Measurements from ENCODE around the gene SETDB1. TPM values are rescaled to one million over a fixed set of nuclear protein-coding genes. Genes with fewer than 3 reads are reported as not detected.

The SETDB1 gene
- polyA plus RNA-seq, 1 of the 3 experiments (the other 2 are of a cell fraction) = 29.9 TPM

- Histone ChIP-seq H2AFZ (ENCODE audit: low read depth) (no peak overlapping the region), H3K9ac (no peak overlapping the region), H4K20me1 (ENCODE audit: insufficient read depth) (no peaks in the 10 kb centered on the region), H3K4me1 (ENCODE audit: control insufficient read depth in 1 of 2, insufficient read depth in 2 of 2, low read depth in 1 of 2, low read length in 1 of 2) (no peaks in the 10 kb centered on the region), H3K36me3 (replicated peaks in 1 of 2; ENCODE audit: control insufficient read depth in 1 of 2, insufficient read depth in 2 of 2, low read length in 1 of 2) (no peaks in the 10 kb centered on the region), H3F3A (replicated peaks; ENCODE audit: insufficient read depth) (no peaks in the 10 kb centered on the region), H3K9me2 (no peaks in the 10 kb centered on the region), H3K27ac (ENCODE audit: low read depth in 2 of 2, low read length in 1 of 2) (no peak overlapping the region), H3K27me3 (ENCODE audit: insufficient read depth) (no peaks in the 10 kb centered on the region), H3K4me3 (ENCODE audit: low read depth in 2 of 2, low read length in 1 of 2) (no peak overlapping the region), H3K9me3 (no peaks in the 10 kb centered on the region), H3K4me2 (no peak overlapping the region), H3K79me2 (ENCODE audit: insufficient read depth) (no peaks in the 10 kb centered on the region)
- no peak for TF ChIP-seq TCF12 (IDR thresholded peaks at IDR 0.05)
- TF ChIP-seq, protein P1, sequence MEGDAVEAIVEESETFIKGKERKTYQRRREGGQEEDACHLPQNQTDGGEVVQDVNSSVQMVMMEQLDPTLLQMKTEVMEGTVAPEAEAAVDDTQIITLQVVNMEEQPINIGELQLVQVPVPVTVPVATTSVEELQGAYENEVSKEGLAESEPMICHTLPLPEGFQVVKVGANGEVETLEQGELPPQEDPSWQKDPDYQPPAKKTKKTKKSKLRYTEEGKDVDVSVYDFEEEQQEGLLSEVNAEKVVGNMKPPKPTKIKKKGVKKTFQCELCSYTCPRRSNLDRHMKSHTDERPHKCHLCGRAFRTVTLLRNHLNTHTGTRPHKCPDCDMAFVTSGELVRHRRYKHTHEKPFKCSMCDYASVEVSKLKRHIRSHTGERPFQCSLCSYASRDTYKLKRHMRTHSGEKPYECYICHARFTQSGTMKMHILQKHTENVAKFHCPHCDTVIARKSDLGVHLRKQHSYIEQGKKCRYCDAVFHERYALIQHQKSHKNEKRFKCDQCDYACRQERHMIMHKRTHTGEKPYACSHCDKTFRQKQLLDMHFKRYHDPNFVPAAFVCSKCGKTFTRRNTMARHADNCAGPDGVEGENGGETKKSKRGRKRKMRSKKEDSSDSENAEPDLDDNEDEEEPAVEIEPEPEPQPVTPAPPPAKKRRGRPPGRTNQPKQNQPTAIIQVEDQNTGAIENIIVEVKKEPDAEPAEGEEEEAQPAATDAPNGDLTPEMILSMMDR (IDR thresholded peaks at IDR 0.05) = no peak
- DNase-seq = no peak
- POLR2A ChIA-PET = no interaction called here
- CTCF ChIA-PET = interaction anchor here (3.0 kb wide), 1 partner anchor 17 kb away, joined by 10 read pairs; no protein-coding TSS in a partner anchor
- 94% methylated on average over 6 of the region's 6 CpGs for WGBS (ENCODE audit: low lambda C conversion rate)
These were observed 20.9 kb upstream of the SETDB1 start for GRCh38 chr1:150905301-150905700.

GRCh38 chr1:150906329-150906728, 19.8 kb upstream of the SETDB1 start:
- H3K4me1 ChIP-seq (ENCODE audit: control insufficient read depth in 1 of 2, insufficient read depth in 2 of 2, low read depth in 1 of 2, low read length in 1 of 2) = no peaks in the 10 kb centered on the region
- no peaks in the 10 kb centered on the region for H3K9me2 ChIP-seq
- H3K9ac ChIP-seq = no peak overlapping the region
- no peaks in the 10 kb centered on the region for H3F3A ChIP-seq (replicated peaks; ENCODE audit: insufficient read depth)
- H3K27ac ChIP-seq (ENCODE audit: low read depth in 2 of 2, low read length in 1 of 2) = no peak overlapping the region
- no peaks in the 10 kb centered on the region for H3K36me3 ChIP-seq (replicated peaks in 1 of 2; ENCODE audit: control insufficient read depth in 1 of 2, insufficient read depth in 2 of 2, low read length in 1 of 2)
- WGBS (ENCODE audit: low lambda C conversion rate) = 69% methylated on average over 1 of the region's 1 CpG
- H3K4me2 ChIP-seq = no peak overlapping the region
- H2AFZ ChIP-seq (ENCODE audit: low read depth) = no peak overlapping the region
- TF ChIP-seq POLR2AphosphoS5 (IDR thresholded peaks at IDR 0.05; ENCODE audit: low read depth, low read length) (no peak), FOXJ3 (CRISPR knock-in tag; IDR thresholded peaks at IDR 0.05) (no peak), ELF1 (IDR thresholded peaks at IDR 0.05) (no peak), TAF1 (IDR thresholded peaks at IDR 0.05; ENCODE audit: borderline replicate concordance, low read depth, low read length) (no peak), CHD2 (IDR thresholded peaks at IDR 0.05; ENCODE audit: low read length, partially characterized antibody) (no peak), NRF1 (IDR thresholded peaks at IDR 0.05; ENCODE audit: low read depth, low read length) (no peak), EZH2phosphoT487 (IDR thresholded peaks at IDR 0.05; ENCODE audit: borderline replicate concordance, low read depth) (no peak), RCOR1 (IDR thresholded peaks at IDR 0.05; ENCODE audit: low read length) (no peak)
- TF ChIP-seq, protein P2, sequence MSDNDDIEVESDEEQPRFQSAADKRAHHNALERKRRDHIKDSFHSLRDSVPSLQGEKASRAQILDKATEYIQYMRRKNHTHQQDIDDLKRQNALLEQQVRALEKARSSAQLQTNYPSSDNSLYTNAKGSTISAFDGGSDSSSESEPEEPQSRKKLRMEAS (IDR thresholded peaks at IDR 0.05; ENCODE audit: low read depth) = no peak
- TF ChIP-seq, protein P3, sequence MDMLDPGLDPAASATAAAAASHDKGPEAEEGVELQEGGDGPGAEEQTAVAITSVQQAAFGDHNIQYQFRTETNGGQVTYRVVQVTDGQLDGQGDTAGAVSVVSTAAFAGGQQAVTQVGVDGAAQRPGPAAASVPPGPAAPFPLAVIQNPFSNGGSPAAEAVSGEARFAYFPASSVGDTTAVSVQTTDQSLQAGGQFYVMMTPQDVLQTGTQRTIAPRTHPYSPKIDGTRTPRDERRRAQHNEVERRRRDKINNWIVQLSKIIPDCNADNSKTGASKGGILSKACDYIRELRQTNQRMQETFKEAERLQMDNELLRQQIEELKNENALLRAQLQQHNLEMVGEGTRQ (IDR thresholded peaks at IDR 0.05; ENCODE audit: borderline replicate concordance, low read depth, low read length) = no peak
- TF ChIP-seq, protein P4, sequence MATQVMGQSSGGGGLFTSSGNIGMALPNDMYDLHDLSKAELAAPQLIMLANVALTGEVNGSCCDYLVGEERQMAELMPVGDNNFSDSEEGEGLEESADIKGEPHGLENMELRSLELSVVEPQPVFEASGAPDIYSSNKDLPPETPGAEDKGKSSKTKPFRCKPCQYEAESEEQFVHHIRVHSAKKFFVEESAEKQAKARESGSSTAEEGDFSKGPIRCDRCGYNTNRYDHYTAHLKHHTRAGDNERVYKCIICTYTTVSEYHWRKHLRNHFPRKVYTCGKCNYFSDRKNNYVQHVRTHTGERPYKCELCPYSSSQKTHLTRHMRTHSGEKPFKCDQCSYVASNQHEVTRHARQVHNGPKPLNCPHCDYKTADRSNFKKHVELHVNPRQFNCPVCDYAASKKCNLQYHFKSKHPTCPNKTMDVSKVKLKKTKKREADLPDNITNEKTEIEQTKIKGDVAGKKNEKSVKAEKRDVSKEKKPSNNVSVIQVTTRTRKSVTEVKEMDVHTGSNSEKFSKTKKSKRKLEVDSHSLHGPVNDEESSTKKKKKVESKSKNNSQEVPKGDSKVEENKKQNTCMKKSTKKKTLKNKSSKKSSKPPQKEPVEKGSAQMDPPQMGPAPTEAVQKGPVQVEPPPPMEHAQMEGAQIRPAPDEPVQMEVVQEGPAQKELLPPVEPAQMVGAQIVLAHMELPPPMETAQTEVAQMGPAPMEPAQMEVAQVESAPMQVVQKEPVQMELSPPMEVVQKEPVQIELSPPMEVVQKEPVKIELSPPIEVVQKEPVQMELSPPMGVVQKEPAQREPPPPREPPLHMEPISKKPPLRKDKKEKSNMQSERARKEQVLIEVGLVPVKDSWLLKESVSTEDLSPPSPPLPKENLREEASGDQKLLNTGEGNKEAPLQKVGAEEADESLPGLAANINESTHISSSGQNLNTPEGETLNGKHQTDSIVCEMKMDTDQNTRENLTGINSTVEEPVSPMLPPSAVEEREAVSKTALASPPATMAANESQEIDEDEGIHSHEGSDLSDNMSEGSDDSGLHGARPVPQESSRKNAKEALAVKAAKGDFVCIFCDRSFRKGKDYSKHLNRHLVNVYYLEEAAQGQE (IDR thresholded peaks at IDR 0.05; ENCODE audit: low read depth, low read length) = no peak
- TF ChIP-seq, protein P5, sequence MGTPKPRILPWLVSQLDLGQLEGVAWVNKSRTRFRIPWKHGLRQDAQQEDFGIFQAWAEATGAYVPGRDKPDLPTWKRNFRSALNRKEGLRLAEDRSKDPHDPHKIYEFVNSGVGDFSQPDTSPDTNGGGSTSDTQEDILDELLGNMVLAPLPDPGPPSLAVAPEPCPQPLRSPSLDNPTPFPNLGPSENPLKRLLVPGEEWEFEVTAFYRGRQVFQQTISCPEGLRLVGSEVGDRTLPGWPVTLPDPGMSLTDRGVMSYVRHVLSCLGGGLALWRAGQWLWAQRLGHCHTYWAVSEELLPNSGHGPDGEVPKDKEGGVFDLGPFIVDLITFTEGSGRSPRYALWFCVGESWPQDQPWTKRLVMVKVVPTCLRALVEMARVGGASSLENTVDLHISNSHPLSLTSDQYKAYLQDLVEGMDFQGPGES (IDR thresholded peaks at IDR 0.05; ENCODE audit: low read depth, low read length) = no peak
- ChIA-PET POLR2A (no interaction called here), CTCF (interaction anchor here (3.0 kb wide), 1 partner anchor 16 kb away, joined by 10 read pairs; no protein-coding TSS in a partner anchor)
- no peaks in the 10 kb centered on the region for H3K79me2 ChIP-seq (ENCODE audit: insufficient read depth)
- DNase-seq = no peak
- no peaks in the 10 kb centered on the region for H3K27me3 ChIP-seq (ENCODE audit: insufficient read depth)
- H3K4me3 ChIP-seq (ENCODE audit: low read depth in 2 of 2, low read length in 1 of 2) = no peak overlapping the region
- no peaks in the 10 kb centered on the region for H4K20me1 ChIP-seq (ENCODE audit: insufficient read depth)
- H3K9me3 ChIP-seq = no peaks in the 10 kb centered on the region
